ENCODE results near the gene TBC1D22A. TPM values are rescaled to one million over a fixed set of nuclear protein-coding genes. Genes with fewer than 3 reads are reported as not detected.

TBC1D22A gene
- total and polyA plus RNA-seq, 2 experiments from 2014 or later: 9.6 to 13.3 TPM

DNA sequence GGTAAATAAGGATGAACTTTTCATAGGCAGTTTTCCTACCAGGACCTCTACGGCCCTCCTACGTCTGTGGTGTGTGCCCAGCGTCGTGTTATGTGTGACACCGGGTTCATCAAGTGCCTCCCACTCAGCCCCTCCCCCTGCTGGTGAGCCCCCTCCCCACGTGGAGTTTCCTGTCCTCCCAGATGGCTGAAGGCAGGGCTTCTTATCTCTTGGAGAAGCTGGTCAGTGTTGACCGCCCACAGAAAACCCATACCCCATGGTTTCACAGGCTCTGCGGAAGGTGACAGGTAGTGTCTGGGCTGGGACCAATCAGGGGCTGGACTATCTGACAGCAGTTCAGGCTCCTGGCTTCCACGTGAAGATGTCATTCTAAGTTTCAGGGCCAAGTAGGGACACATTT is 393.5 kb downstream of the TBC1D22A start:
- no peak overlapping the region for H3K27ac Mint-ChIP-seq
- ATAC-seq: no peak

More for the DNA sequence above, 393.5 kb downstream of the TBC1D22A start:
- Histone ChIP-seq H4K20me1 (replicated peaks; ENCODE audit: insufficient read depth) (no peaks in the 10 kb centered on the region; the same call in 1 of the 2 replicates), H3K9me2 (ENCODE audit: insufficient read depth) (no peaks in the 10 kb centered on the region), H3K79me2 (replicated peaks; ENCODE audit: insufficient read depth) (no peaks in the 10 kb centered on the region), H3K27ac (ENCODE audit: low read depth) (no peak overlapping the region), H3K4me1 (ENCODE audit: insufficient read depth) (no peaks in the 10 kb centered on the region), H3K36me3 (ENCODE audit: insufficient read depth) (no peaks in the 10 kb centered on the region), H3K4me2 (no peak overlapping the region), H3F3A (replicated peaks; ENCODE audit: low read depth) (no peaks in the 10 kb centered on the region), H3K4me3 (no peak overlapping the region), H3K27me3 (ENCODE audit: insufficient read depth) (no peaks in the 10 kb centered on the region), H2AFZ (no peak overlapping the region)
- no peaks in the 10 kb centered on the region for H3K36me3 Mint-ChIP-seq (ENCODE audit: low read depth)
- no peak overlapping the region for H3K4me3 Mint-ChIP-seq
- peaks cover 2% of the 10 kb centered on the region; the same call in 2 of the 3 replicates for H3K4me1 Mint-ChIP-seq
- H3K27me3 Mint-ChIP-seq (ENCODE audit: insufficient read depth, low read depth, poor library complexity): peaks cover 7% of the 10 kb centered on the region
- no peak for DNase-seq (ENCODE audit: low spot score)
- peaks cover 3% of the 10 kb centered on the region; the same call in 1 of the 3 replicates for H3K9me3 Mint-ChIP-seq
- TF ChIP-seq POLR2AphosphoS5 (IDR thresholded peaks at IDR 0.05; ENCODE audit: low read depth): no peak
- TF ChIP-seq STAT1 (IDR thresholded peaks at IDR 0.05; ENCODE audit: unreplicated experiment): no peak
- TF ChIP-seq, protein P1, sequence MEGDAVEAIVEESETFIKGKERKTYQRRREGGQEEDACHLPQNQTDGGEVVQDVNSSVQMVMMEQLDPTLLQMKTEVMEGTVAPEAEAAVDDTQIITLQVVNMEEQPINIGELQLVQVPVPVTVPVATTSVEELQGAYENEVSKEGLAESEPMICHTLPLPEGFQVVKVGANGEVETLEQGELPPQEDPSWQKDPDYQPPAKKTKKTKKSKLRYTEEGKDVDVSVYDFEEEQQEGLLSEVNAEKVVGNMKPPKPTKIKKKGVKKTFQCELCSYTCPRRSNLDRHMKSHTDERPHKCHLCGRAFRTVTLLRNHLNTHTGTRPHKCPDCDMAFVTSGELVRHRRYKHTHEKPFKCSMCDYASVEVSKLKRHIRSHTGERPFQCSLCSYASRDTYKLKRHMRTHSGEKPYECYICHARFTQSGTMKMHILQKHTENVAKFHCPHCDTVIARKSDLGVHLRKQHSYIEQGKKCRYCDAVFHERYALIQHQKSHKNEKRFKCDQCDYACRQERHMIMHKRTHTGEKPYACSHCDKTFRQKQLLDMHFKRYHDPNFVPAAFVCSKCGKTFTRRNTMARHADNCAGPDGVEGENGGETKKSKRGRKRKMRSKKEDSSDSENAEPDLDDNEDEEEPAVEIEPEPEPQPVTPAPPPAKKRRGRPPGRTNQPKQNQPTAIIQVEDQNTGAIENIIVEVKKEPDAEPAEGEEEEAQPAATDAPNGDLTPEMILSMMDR (conservative IDR thresholded peaks at IDR 0.05; ENCODE audit: low read depth in 2 of 2): no peak
- TF ChIP-seq, protein P2, sequence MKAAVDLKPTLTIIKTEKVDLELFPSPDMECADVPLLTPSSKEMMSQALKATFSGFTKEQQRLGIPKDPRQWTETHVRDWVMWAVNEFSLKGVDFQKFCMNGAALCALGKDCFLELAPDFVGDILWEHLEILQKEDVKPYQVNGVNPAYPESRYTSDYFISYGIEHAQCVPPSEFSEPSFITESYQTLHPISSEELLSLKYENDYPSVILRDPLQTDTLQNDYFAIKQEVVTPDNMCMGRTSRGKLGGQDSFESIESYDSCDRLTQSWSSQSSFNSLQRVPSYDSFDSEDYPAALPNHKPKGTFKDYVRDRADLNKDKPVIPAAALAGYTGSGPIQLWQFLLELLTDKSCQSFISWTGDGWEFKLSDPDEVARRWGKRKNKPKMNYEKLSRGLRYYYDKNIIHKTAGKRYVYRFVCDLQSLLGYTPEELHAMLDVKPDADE (IDR thresholded peaks at IDR 0.05): no peak
- no peak for TF ChIP-seq JUNB (IDR thresholded peaks at IDR 0.05; ENCODE audit: unreplicated experiment)
- TF ChIP-seq ZNF114 (CRISPR knock-in tag; IDR thresholded peaks at IDR 0.05): no peak
- no peak for TF ChIP-seq EZH2 (IDR thresholded peaks at IDR 0.05; ENCODE audit: low read depth, unreplicated experiment)
- no peak for TF ChIP-seq EZH2phosphoT487 (IDR thresholded peaks at IDR 0.05; ENCODE audit: unreplicated experiment)
- TF ChIP-seq, protein P3, sequence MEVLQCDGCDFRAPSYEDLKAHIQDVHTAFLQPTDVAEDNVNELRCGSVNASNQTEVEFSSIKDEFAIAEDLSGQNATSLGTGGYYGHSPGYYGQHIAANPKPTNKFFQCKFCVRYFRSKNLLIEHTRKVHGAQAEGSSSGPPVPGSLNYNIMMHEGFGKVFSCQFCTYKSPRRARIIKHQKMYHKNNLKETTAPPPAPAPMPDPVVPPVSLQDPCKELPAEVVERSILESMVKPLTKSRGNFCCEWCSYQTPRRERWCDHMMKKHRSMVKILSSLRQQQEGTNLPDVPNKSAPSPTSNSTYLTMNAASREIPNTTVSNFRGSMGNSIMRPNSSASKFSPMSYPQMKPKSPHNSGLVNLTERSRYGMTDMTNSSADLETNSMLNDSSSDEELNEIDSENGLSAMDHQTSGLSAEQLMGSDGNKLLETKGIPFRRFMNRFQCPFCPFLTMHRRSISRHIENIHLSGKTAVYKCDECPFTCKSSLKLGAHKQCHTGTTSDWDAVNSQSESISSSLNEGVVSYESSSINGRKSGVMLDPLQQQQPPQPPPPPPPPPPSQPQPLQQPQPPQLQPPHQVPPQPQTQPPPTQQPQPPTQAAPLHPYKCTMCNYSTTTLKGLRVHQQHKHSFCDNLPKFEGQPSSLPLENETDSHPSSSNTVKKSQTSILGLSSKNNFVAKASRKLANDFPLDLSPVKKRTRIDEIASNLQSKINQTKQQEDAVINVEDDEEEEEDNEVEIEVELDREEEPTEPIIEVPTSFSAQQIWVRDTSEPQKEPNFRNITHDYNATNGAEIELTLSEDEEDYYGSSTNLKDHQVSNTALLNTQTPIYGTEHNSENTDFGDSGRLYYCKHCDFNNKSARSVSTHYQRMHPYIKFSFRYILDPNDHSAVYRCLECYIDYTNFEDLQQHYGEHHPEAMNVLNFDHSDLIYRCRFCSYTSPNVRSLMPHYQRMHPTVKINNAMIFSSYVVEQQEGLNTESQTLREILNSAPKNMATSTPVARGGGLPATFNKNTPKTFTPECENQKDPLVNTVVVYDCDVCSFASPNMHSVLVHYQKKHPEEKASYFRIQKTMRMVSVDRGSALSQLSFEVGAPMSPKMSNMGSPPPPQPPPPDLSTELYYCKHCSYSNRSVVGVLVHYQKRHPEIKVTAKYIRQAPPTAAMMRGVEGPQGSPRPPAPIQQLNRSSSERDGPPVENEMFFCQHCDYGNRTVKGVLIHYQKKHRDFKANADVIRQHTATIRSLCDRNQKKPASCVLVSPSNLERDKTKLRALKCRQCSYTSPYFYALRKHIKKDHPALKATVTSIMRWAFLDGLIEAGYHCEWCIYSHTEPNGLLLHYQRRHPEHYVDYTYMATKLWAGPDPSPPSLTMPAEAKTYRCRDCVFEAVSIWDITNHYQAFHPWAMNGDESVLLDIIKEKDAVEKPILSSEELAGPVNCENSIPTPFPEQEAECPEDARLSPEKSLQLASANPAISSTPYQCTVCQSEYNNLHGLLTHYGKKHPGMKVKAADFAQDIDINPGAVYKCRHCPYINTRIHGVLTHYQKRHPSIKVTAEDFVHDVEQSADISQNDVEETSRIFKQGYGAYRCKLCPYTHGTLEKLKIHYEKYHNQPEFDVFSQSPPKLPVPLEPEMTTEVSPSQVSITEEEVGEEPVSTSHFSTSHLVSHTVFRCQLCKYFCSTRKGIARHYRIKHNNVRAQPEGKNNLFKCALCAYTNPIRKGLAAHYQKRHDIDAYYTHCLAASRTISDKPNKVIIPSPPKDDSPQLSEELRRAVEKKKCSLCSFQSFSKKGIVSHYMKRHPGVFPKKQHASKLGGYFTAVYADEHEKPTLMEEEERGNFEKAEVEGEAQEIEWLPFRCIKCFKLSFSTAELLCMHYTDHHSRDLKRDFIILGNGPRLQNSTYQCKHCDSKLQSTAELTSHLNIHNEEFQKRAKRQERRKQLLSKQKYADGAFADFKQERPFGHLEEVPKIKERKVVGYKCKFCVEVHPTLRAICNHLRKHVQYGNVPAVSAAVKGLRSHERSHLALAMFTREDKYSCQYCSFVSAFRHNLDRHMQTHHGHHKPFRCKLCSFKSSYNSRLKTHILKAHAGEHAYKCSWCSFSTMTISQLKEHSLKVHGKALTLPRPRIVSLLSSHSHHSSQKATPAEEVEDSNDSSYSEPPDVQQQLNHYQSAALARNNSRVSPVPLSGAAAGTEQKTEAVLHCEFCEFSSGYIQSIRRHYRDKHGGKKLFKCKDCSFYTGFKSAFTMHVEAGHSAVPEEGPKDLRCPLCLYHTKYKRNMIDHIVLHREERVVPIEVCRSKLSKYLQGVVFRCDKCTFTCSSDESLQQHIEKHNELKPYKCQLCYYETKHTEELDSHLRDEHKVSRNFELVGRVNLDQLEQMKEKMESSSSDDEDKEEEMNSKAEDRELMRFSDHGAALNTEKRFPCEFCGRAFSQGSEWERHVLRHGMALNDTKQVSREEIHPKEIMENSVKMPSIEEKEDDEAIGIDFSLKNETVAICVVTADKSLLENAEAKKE (CRISPR knock-in tag; IDR thresholded peaks at IDR 0.05): no peak
- no peak for TF ChIP-seq NANOG (IDR thresholded peaks at IDR 0.05; ENCODE audit: borderline replicate concordance)
